GM12872 (cell line): Measurements from ENCODE around the gene LEPR.

Source experiments
- TF ChIP-seq, protein P1 (sequence below): IDR thresholded peaks from 3 replicates; pipeline ENCODE4 v1.5.1; 2011; ENCODE audit warnings: low read depth, mild to moderate bottlenecking, low read length, moderate library complexity; ENCODE audit not compliant: insufficient read depth

Gene LEPR

DNA sequence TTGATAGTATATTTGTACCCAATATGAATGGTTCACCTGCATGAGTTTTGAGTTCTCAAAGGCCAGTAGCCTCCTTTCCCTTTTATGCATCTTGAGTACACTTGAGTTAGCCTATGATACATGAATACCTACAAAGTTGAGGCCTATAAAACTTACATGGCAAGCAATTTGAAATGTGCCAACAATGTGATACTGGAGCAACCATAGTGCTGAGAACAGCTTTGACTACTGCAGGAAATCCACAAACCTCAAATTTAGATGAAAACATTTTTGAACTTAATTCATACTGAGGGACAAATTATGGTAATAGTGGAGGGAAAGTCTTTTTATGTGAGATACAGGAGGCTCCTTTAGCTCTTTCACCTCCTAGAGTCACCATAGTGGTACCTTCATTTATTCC is 37.4 kb downstream of the LEPR start:
- TF ChIP-seq, protein P1, sequence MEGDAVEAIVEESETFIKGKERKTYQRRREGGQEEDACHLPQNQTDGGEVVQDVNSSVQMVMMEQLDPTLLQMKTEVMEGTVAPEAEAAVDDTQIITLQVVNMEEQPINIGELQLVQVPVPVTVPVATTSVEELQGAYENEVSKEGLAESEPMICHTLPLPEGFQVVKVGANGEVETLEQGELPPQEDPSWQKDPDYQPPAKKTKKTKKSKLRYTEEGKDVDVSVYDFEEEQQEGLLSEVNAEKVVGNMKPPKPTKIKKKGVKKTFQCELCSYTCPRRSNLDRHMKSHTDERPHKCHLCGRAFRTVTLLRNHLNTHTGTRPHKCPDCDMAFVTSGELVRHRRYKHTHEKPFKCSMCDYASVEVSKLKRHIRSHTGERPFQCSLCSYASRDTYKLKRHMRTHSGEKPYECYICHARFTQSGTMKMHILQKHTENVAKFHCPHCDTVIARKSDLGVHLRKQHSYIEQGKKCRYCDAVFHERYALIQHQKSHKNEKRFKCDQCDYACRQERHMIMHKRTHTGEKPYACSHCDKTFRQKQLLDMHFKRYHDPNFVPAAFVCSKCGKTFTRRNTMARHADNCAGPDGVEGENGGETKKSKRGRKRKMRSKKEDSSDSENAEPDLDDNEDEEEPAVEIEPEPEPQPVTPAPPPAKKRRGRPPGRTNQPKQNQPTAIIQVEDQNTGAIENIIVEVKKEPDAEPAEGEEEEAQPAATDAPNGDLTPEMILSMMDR = no peak

DNA sequence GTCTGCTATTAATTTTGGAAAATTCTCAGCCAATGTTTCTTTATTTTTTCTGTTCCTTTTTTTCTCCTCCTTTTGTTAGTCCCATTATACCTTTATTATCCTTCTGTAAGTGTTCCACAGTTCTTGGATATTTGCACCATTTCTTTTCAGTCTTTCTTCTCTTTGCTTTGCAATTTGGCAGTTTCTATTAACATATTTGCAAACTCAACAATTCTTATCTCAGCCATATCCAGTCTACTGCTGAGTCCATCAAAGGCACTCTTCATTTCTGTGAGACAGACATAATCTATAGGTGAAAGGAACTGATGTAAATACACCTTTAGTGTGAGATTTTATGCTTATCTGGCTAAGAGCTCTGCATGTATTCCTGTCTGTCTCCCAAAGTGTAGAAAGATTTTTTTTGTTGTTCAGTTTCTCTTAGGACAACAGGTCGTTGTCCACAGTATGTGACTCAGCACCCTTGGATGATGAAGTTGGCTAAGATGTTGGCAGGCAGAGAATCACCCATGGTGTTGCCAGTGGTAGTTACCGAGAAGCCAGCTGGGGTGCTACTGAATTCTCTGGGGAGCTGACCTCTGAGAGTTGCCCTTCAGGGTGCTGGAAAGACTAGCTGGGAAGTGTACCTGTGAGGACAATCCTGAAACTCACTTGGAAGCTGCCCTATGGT is 38.4 kb downstream of the LEPR start:
- TF ChIP-seq, protein P1 = no peak

DNA sequence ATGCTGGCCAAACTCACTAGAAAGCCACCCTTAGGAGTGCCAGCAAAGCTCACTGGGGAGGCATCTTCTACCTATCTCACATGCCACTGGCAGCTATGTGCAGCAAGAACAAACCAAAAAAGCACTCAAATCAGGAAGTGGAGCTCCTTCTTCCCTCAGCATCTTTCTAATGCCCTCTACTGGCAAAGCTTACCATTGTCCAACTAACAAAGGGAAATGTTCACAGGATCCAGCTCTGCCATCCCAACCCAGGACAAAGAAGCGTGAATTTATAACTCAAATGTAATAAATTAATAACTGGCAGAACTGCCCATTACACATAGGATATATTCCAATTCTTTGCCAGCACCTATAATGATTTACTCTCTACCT is 38.9 kb downstream of the LEPR start:
- TF ChIP-seq, protein P1 = peak; percentile 75

DNA sequence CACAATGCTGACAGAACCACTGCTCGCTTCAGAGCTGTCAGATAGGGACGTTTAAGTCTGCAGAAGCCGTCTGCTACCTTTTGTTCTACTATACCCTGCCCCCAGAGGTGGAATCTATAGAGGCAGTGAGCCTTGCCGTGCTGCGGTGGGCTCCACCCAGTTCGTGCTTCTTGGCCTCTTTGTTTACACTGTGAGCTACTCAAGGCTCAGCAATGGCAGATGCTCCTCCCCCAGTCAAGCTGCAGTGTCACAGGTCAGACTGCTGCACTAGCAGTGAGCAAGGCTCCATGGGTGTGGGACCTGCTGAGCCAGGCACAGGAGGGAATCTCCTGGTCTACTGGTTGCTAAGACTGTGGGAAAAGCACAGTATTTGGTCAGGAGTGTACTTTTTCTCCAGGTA is 47.1 kb downstream of the LEPR start:
- TF ChIP-seq, protein P1 = no peak

DNA sequence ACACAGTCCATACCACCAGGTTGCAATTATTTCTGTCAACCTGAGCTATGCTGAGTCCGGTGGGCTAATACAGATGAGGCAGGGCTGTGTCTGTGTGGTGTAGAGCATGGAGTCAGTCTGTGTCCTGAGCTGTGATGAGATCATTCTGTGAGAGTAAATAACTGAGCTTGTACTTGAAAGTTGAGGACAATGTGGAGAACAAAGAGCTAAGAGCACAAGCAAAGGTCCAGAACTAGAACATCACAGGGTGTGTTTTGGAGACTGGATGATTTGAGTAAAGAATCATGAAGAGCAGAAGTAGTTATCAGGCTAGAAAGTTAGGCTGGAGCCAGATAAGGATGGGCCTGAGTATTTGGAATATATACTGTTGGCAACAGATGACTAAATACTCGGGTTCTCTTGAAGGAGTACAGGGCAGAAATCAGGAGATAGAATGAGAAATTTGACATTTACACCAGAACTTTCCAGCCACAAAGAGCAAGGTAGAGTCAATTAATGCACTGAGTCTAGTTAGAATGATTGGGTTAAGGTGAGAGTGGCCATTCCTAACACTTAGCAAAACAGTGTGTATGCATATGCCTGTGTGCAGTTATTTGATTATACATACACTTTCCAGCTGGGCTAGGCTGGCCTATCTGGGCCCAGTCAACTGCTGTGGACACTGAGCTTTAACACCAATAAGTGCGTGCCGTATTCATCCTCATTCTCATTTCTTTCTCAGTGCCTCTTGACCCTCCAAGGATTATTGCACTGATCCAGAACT is 48.8 kb downstream of the LEPR start:
- TF ChIP-seq, protein P1 = no peak

DNA sequence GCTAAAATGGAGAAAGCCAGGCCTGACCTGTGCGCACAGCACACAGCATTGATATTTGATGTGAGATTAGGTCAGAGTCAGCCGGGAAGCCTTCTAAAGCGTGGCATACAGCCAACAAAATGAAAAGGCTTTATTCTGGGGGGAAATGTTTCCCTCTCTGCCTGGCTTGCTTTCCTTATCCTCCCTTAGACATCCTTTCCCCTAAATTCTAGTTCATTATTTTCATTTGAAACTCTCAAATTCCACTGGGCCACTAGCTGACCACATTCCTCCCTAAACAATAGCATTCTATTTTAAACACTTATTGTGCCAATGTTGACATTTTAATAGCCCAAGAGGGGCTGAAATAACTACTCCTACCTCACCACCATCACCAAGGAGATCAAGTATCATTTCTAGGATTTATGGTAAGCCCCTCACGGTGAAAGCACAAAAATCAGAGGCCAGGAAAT is 49.4 kb downstream of the LEPR start:
- TF ChIP-seq, protein P1 = no peak
